UCSD-AML1 (cell line): ENCODE results near the gene PTDSS2.

Source experiments
- DNase-seq: peaks from one replicate; lab custom pipeline; 2025; ENCODE audit not compliant: unreplicated experiment; lab: John Stamatoyannopoulos, UW

The PTDSS2 gene

DNA sequence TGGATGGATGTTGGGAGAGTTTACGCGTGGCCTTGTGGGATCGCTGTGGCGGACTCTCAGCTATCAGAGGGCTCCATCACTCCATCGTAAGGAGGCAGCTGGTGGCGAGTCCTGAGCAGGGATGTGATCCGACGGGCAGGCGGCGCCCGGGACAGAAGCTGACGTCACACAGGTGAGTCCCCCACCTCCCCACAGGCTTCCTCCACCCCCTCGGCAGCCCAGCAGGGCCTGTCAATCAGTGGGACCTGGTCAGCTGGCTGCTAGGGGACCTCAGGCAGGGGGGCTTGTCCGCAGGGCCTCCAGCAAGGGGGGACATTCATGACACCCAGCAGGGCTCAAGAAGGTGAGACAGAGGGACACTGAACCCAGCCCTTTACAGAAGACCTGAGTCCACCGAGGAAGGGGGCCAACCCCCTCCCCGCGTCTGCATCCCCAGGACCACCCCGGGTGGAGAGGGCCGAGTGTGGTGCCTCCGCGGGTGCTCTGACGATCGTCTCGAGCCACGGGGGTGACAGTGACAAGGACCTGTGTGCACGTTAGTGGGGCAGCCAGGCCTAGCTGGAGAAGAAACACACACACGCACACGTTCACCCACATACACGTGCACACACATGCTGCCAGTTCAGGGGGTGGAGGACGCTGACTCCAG is 78.2 kb downstream of the PTDSS2 start:
- DNase-seq = no peak

DNA sequence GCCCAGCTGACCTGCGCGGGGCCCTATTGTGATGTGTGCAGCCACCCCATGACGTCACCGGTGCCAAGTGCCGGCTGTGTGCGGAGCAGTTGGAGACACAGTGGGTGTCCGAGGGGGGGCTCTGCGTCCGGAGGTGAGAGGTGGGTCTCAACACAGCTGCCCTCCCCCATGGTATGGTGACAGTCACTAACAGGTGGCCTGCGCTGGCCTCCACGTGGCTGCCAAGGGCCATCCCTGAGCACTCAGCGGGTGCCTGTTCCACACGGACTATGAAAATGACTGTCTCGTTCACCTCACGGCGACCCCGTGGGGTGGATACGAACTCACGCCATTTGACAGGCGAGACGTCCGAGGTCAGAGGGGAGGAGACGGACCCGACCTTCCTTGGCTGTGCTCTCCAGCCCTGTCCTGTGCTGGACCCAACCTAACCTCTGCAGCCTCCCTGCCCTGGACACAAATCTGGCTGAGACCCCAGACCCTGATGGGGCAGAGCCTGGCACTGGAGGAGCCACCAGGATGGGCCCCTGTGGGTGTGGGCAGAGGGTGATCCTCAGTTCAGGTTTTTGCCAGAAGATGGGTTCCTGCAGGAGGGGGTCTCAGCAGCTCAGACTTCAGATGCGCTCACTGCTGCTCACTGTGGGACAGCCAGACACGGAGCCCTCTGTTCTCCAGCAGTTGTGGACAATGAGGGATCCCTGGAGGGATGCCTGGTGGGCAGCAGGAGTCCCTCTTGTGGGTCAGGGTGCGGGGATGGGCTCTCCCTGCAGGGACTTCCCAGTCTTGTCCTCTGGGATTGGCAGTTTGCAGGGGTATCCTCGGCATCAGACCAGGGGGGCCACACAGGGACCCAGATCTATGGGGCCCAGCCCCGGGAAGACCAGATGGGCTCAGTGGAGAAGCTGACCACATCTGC is 79.0 kb downstream of the PTDSS2 start:
- no peak for DNase-seq

GRCh38 chr11:529728-530411 is 79.8 kb downstream of the PTDSS2 start:
- no peak for DNase-seq

GRCh38 chr11:530960-531831 is 81.1 kb downstream of the PTDSS2 start:
- no peak for DNase-seq

- no peak for DNase-seq
These were observed 81.9 kb downstream of the PTDSS2 start for GRCh38 chr11:531919-532526.

DNA sequence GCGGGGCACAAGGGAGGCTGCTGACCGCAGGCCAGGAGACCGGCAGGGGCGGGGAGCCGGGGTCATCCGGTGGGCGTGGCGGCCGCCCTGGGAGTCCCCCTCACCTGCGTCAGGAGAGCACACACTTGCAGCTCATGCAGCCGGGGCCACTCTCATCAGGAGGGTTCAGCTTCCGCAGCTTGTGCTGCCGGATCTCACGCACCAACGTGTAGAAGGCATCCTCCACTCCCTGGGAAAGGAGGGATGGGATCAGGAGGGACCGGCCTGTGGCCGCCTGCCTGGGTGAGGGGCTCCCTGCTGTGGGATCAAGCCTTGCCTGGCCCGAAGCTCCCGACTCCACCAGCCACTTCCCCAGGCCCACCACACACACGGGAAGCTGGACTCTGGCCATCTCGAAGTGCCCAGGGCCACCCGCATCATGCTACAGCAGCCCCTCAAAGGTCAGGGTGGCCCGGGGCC is 82.5 kb downstream of the PTDSS2 start:
- DNase-seq = no peak

DNA sequence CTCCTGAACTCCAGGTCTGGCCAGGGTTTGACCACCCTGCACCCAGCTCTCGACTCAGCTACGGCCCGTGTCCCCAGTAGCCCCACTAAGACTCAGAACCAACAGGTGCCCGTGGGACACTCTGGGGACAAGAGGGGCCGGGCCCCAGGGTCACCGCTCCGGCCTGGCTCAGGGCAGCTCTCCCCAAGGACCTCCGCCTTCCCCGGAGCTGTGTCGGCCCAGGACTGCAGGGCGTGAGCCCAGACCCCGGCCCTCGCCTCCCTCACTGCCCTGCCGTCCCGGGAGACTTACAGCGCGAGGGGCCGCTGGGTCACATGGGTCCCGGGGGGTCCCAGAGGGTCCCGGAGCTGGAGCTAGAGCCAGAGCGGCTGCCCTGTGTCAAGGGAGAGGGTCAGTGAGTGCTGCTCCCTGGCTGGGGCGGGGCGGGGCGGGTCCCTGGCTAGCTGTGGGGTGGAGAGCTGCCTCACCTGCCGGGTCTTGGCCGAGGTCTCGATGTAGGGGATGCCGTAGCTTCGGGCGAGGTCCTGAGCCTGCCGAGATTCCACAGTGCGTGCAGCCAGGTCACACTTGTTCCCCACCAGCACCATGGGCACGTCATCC is 83.0 kb downstream of the PTDSS2 start:
- no peak for DNase-seq

GRCh38 chr11:533586-534395 is 83.7 kb downstream of the PTDSS2 start:
- no peak for DNase-seq

DNA sequence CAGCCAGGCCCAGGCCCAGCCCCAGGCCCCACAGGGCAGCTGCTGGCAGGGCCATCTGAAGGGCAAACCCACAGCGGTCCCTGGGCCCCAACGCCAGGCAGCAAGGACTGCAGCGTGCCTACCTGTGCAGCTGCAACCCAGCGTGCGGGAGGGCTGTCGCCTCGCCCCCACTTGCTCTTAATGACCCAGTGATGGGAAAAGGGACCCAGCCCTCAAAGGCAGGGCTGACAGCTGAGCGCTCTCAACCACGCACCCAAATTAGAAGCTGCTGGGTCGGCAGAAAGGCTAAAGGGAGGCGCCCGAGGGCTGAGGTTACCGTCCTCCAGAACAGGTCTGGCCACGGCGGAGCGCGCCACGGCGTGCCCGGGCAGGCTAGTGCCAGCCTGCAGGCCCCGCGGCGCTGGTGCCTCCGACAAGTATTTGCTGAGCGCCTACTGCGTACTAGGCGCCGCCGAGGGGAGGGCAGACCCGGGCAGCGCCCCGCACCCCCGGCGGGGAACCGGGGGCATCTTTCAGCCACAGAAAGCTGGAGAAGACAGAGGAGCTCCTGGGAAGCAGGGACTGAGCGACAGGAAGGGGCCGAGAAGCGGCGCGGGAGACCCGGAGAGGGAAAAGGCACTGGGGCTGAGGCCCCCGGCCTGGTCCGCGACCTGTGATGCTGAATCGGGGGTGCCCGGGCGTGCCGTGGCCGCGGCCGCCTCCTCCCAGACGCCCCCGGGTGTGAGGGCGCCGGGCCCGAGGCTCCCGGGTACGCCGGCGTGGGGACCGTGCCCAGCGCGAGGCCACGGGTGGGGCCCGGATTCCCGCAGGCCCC is 84.5 kb downstream of the PTDSS2 start:
- DNase-seq = no peak

- DNase-seq = no peak
These were observed 85.1 kb downstream of the PTDSS2 start for GRCh38 chr11:535210-535518.

GRCh38 chr11:535519-536454 is 85.7 kb downstream of the PTDSS2 start, which contains the start of gene HRAS:
Gene HRAS (minus strand): TSS chr11:535576.
- peak; percentile 97 for DNase-seq

GRCh38 chr11:536841-537621 is 87.0 kb downstream of the PTDSS2 start, which contains the start of gene LRRC56:
Gene LRRC56 (plus strand): TSS chr11:537527. CDS start chr11:540685, 3,158 bp downstream.
- DNase-seq = peak; percentile 89

- no peak for DNase-seq
These were observed 87.7 kb downstream of the PTDSS2 start for GRCh38 chr11:537622-538430.

- no peak for DNase-seq
These were observed 88.5 kb downstream of the PTDSS2 start for GRCh38 chr11:538431-539051.

- DNase-seq = no peak
These were observed 89.9 kb downstream of the PTDSS2 start for GRCh38 chr11:539971-540481.
